Liver (tissue), 9 donors: ENCODE results near the gene AKR1B15. TPM values are rescaled to one million over a fixed set of nuclear protein-coding genes. Genes with fewer than 3 reads are reported as not detected.

Source experiments
- DNase-seq: peaks from one replicate; pipeline ENCODE4 v3.0.0-alpha.2; 2017; ENCODE audit warnings: low spot score
- H3K27ac ChIP-seq, 2 donors: one replicate each; pipeline ENCODE4 v1.7.0; 2013; ENCODE audit warnings: inconsistent platforms in 2 of 2, low read length in 2 of 2, control low read depth in 1 of 2, low read depth in 1 of 2, mild to moderate bottlenecking in 1 of 2
- H3K27me3 ChIP-seq, 4 donors: one replicate each; pipeline versions ENCODE4 v1.6.1 to v1.7.0; 2013; ENCODE audit warnings: low read length in 3 of 4, inconsistent platforms in 1 of 4, mild to moderate bottlenecking in 1 of 4, moderate library complexity in 1 of 4; ENCODE audit not compliant: control insufficient read depth in 4 of 4, insufficient read depth in 4 of 4
- H3K36me3 ChIP-seq, 4 donors: one replicate each; pipeline versions ENCODE4 v1.6.1 to v1.7.0; 2013; ENCODE audit warnings: low read length in 3 of 4, mild to moderate bottlenecking in 3 of 4, low read depth in 1 of 4, moderate library complexity in 1 of 4; ENCODE audit not compliant: control insufficient read depth in 4 of 4, insufficient read depth in 3 of 4
- H3K4me1 ChIP-seq, 4 donors: one replicate each; pipeline versions ENCODE4 v1.6.1 to v1.7.0; 2013; ENCODE audit warnings: low read length in 3 of 4, mild to moderate bottlenecking in 3 of 4, moderate library complexity in 1 of 4; ENCODE audit not compliant: control insufficient read depth in 4 of 4, insufficient read depth in 4 of 4
- H3K4me3 ChIP-seq, 3 donors: one replicate each; pipeline versions ENCODE4 v1.6.1 to v1.7.0; 2013; ENCODE audit warnings: low read length in 3 of 3, control low read depth in 1 of 3, low read depth in 1 of 3, mild to moderate bottlenecking in 1 of 3
- H3K9ac ChIP-seq, 2 donors: one replicate each; pipeline ENCODE4 v1.7.0; 2013; ENCODE audit warnings: low read length in 2 of 2, mild to moderate bottlenecking in 2 of 2, moderate library complexity in 2 of 2, control low read depth in 1 of 2, low read depth in 1 of 2
- H3K9me3 ChIP-seq, 4 donors: one replicate each; pipeline versions ENCODE4 v1.6.1 to v1.7.0; 2013; ENCODE audit warnings: low read length in 3 of 4; ENCODE audit not compliant: control insufficient read depth in 4 of 4
- ATF3 ChIP-seq: IDR thresholded peaks from 2 replicates; pipeline ENCODE4 v1.6.1; 2016; ENCODE audit warnings: antibody characterized with exemption
- CTCF ChIP-seq: fragments of 150-350 bp; IDR thresholded peaks from 2 replicates; pipeline ENCODE4 v1.5.1; 2017; ENCODE audit warnings: improper control_type of control experiment, low read depth, low read length; ENCODE audit not compliant: missing input control
- EGR1 ChIP-seq, 2 donors: IDR thresholded peaks; 2 replicates each; pipeline ENCODE4 v1.6.1; 2016 to 2018; ENCODE audit warnings: antibody characterized with exemption in 2 of 2, low read depth in 2 of 2
- FOXA1 ChIP-seq: IDR thresholded peaks from 2 replicates; pipeline ENCODE4 v1.6.1; 2016; ENCODE audit warnings: antibody characterized with exemption
- FOXA2 ChIP-seq: IDR thresholded peaks from 2 replicates; pipeline ENCODE4 v1.6.1; 2016; ENCODE audit warnings: antibody characterized with exemption
- GABPA ChIP-seq, 2 donors: IDR thresholded peaks in 1 of 2; conservative IDR thresholded peaks in 1 of 2; 2 replicates each; pipeline ENCODE4 v1.6.1; 2016; ENCODE audit warnings: antibody characterized with exemption in 2 of 2, mild to moderate bottlenecking in 1 of 2, moderate library complexity in 1 of 2
- HNF4A ChIP-seq, 2 donors: conservative IDR thresholded peaks; 2 replicates each; pipeline ENCODE4 v1.6.1; 2016; ENCODE audit warnings: antibody characterized with exemption in 2 of 2, mild to moderate bottlenecking in 2 of 2
- HNF4G ChIP-seq: IDR thresholded peaks from 2 replicates; pipeline ENCODE4 v1.6.1; 2016; ENCODE audit warnings: antibody characterized with exemption
- JUND ChIP-seq, 2 donors: IDR thresholded peaks; 2 replicates each; pipeline ENCODE4 v1.6.1; 2016; ENCODE audit warnings: antibody characterized with exemption in 2 of 2
- MAX ChIP-seq: IDR thresholded peaks from 2 replicates; pipeline ENCODE4 v1.6.1; 2016; ENCODE audit warnings: antibody characterized with exemption
- NR2F2 ChIP-seq: IDR thresholded peaks from 2 replicates; pipeline ENCODE4 v1.6.1; 2016; ENCODE audit warnings: antibody characterized with exemption
- RAD21 ChIP-seq, 2 donors: IDR thresholded peaks; 2 replicates each; pipeline ENCODE4 v1.6.1; 2016; ENCODE audit warnings: antibody characterized with exemption in 2 of 2, mild to moderate bottlenecking in 2 of 2
- REST ChIP-seq: IDR thresholded peaks from 2 replicates; pipeline ENCODE4 v1.6.1; 2016; ENCODE audit warnings: antibody characterized with exemption, mild to moderate bottlenecking
- RXRA ChIP-seq, 2 donors: IDR thresholded peaks; 2 replicates each; pipeline ENCODE4 v1.6.1; 2017 to 2018; ENCODE audit warnings: antibody characterized with exemption in 2 of 2, mild to moderate bottlenecking in 1 of 2
- SP1 ChIP-seq: IDR thresholded peaks from 2 replicates; pipeline ENCODE4 v1.6.1; 2018; ENCODE audit warnings: antibody characterized with exemption, mild to moderate bottlenecking
- TAF1 ChIP-seq: conservative IDR thresholded peaks from 2 replicates; pipeline ENCODE4 v1.6.1; 2016; ENCODE audit warnings: antibody characterized with exemption, mild to moderate bottlenecking
- YY1 ChIP-seq: IDR thresholded peaks from 2 replicates; pipeline ENCODE4 v1.6.1; 2016; ENCODE audit warnings: antibody characterized with exemption, mild to moderate bottlenecking
- ZBTB33 ChIP-seq: IDR thresholded peaks from 2 replicates; pipeline ENCODE4 v1.6.1; 2016; ENCODE audit warnings: antibody characterized with exemption
- WGBS: extraction: QIAGEN DNeasy Blood & Tissue Kit; methylation state at CpG from one replicate; pipeline ENCODE4 v1.1.7; 2013; 5-methylcytosine and 5-hydroxymethylcytosine counted together
- polyA plus RNA-seq, 2 donors: library from polyadenylated mRNA; stranded (reverse) in 1 of 2; unstranded in 1 of 2; fragments of 200-250 nt in 1 of 2; fragments of >200 nt in 1 of 2; fragmentation: Nextera tagmentation in 1 of 2; extraction: Ambion mirVana in 1 of 2; gene quantifications; one replicate each; pipeline versions ENCODE4 v1.2.1 to v1.2.3, GENCODE V29; 2013 to 2015
- total RNA-seq, 2 donors: library from RNA; depleted of rRNA; stranded (reverse); fragments of >200 nt; gene quantifications; one replicate each; pipeline ENCODE4 v1.2.3, GENCODE V29; 2014
- donor health status: healthy.
- donor health status: healthy.
- donor health status: healthy.
- donor health status: healthy.
- donor health status: healthy.

Gene AKR1B15
- total and polyA plus RNA-seq, 4 donors = 0.12 TPM; not detected in 3

GRCh38 chr7:134510646-134511045, 38.3 kb upstream of the AKR1B15 start:
- Histone ChIP-seq H3K4me3 (no peak overlapping the region), H3K27me3 (no peaks in the 10 kb centered on the region), H3K27ac (no peak overlapping the region), H3K9me3 (no peaks in the 10 kb centered on the region), H3K36me3 (no peaks in the 10 kb centered on the region), H3K9ac (no peak overlapping the region), H3K4me1 (no peaks in the 10 kb centered on the region)
- no peak for DNase-seq
- 75% methylated on average over 5 of the region's 5 CpGs for WGBS
- no peak for TF ChIP-seq ZBTB33
- TF ChIP-seq FOXA2 = no peak
- no peak for TF ChIP-seq HNF4A (conservative IDR thresholded peaks at IDR 0.05)
- no peak for TF ChIP-seq CTCF
- no peak for TF ChIP-seq REST
- TF ChIP-seq SP1 = no peak
- TF ChIP-seq HNF4G = no peak
- no peak for TF ChIP-seq JUND (IDR thresholded peaks at IDR 0.05)
- no peak for TF ChIP-seq ATF3
- no peak for TF ChIP-seq MAX
- TF ChIP-seq RAD21 (IDR thresholded peaks at IDR 0.05) = no peak
- no peak for TF ChIP-seq EGR1 (IDR thresholded peaks at IDR 0.05; ENCODE audit: low read depth in 2 of 2)
- no peak for TF ChIP-seq RXRA (IDR thresholded peaks at IDR 0.05)
- TF ChIP-seq TAF1 = no peak
- TF ChIP-seq FOXA1 = no peak
- no peak for TF ChIP-seq GABPA (IDR thresholded peaks at IDR 0.05 in 1 of 2, conservative IDR thresholded peaks at IDR 0.05 in 1 of 2)
- TF ChIP-seq YY1 = no peak
- TF ChIP-seq NR2F2 = no peak

- no peak overlapping the region for H3K9ac ChIP-seq
- no peaks in the 10 kb centered on the region for H3K36me3 ChIP-seq
- H3K27me3 ChIP-seq = no peaks in the 10 kb centered on the region
- DNase-seq = no peak
- H3K9me3 ChIP-seq = no peaks in the 10 kb centered on the region
- no peak for TF ChIP-seq HNF4A (conservative IDR thresholded peaks at IDR 0.05)
- TF ChIP-seq NR2F2 = no peak
- H3K4me1 ChIP-seq = no peaks in the 10 kb centered on the region
- no peak overlapping the region for H3K27ac ChIP-seq
- no peak overlapping the region for H3K4me3 ChIP-seq
- WGBS = 94% methylated on average over 1 of the region's 1 CpG
Observed at GRCh38 chr7:134512271-134512670, 36.6 kb upstream of the AKR1B15 start.
